Transverse colon (tissue), 4 donors: ENCODE data around the gene TNFRSF12A. TPM values are rescaled to one million over a fixed set of nuclear protein-coding genes. Genes with fewer than 3 reads are reported as not detected.

ENCODE experiments used
- DNase-seq: peaks from one replicate; pipeline ENCODE4 v3.0.0-alpha.2; 2019
- H3K27ac ChIP-seq, 4 donors: fragments of 200-600 bp; sonication (generic); 2 replicates each; pipeline ENCODE4 v1.5.1; 2016 to 2018; ENCODE audit warnings: inconsistent platforms in 4 of 4
- H3K27me3 ChIP-seq: fragments of 200-600 bp; sonication (generic); 2 replicates; pipeline ENCODE4 v1.5.1; 2017; ENCODE audit warnings: inconsistent platforms
- H3K36me3 ChIP-seq, 4 donors: fragments of 200-600 bp; sonication (generic); 2 replicates each; pipeline ENCODE4 v1.5.1; 2017 to 2019; ENCODE audit warnings: inconsistent platforms in 4 of 4
- H3K4me1 ChIP-seq, 4 donors: fragments of 200-600 bp; sonication (generic); 2 replicates each; pipeline ENCODE4 v1.5.1; 2017 to 2020; ENCODE audit warnings: inconsistent platforms in 4 of 4
- H3K4me3 ChIP-seq, 4 donors: fragments of 200-600 bp; sonication (generic); 1 replicate in 1 of 4; 2 replicates in 3 of 4; pipeline versions ENCODE4 v1.5.1 to v1.6.1; 2017 to 2019; ENCODE audit warnings: inconsistent platforms in 4 of 4
- H3K9me3 ChIP-seq, 2 donors: fragments of 200-600 bp; sonication (generic); 2 replicates each; pipeline ENCODE4 v1.5.1; 2017 to 2019; ENCODE audit warnings: inconsistent platforms in 2 of 2
- CTCF ChIP-seq, 5 experiments: fragments of 200-600 bp in 3 of 5; fragments of 450-650 bp in 2 of 5; sonication (generic) in 3 of 5; IDR thresholded peaks; 1 replicate in 2 of 5; 2 replicates in 3 of 5; pipeline ENCODE4 v1.5.1; 2016 to 2017; ENCODE audit warnings: antibody characterized with exemption in 5 of 5, inconsistent platforms in 3 of 5, mild to moderate bottlenecking in 2 of 5, moderate library complexity in 1 of 5
- EP300 ChIP-seq: sonication (generic); formaldehyde crosslinking; IDR thresholded peaks from one replicate; pipeline ENCODE4 v1.6.1; 2017; ENCODE audit warnings: antibody characterized with exemption, low read depth
- POLR2A ChIP-seq: fragments of 450-650 bp; IDR thresholded peaks from one replicate; pipeline ENCODE4 v1.6.1; 2016; ENCODE audit warnings: antibody characterized with exemption, mild to moderate bottlenecking, moderate library complexity
- POLR2AphosphoS5 ChIP-seq, 3 donors: sonication (generic); formaldehyde crosslinking; IDR thresholded peaks; one replicate each; pipeline ENCODE4 v1.6.1; 2016; ENCODE audit warnings: antibody characterized with exemption in 3 of 3
- WGBS, 2 donors: methylation state at CpG; one replicate each; pipeline ENCODE4 v1.1.5; 2018; ENCODE audit warnings: low coverage in 1 of 2; 5-methylcytosine and 5-hydroxymethylcytosine counted together
- in situ Hi-C, 4 donors: fragments of 200-750 bp; cut with MboI; loops; one replicate each; pipeline versions ENCODE4 v1.15.0 to v1.15.1; 2017; ENCODE audit warnings: low sequenced_read_pairs in 3 of 4, low pct_ligation_motif_present in 1 of 4, low pct_unique_long_range_greater_than_20kb in 1 of 4
- intact Hi-C: fragments of 100-400 bp; cut with DNase I; formaldehyde crosslinking; loops from one replicate; pipeline ENCODE4 v1.15.1; 2023; ENCODE audit warnings: low total_unique reads
- total RNA-seq, 4 donors: library from RNA; depleted of rRNA; stranded (reverse); fragments of >200 nt; gene quantifications; one replicate each; pipeline ENCODE4 v1.1.0, GENCODE V29; 2016

The TNFRSF12A gene
- total RNA-seq, 4 donors from 2014 or later, result 13.3 to 50.5 (median 19.9) TPM

GRCh38 chr16:3056336-3057180 lies 36.4 kb downstream of the TNFRSF12A start:
- no peak overlapping the region for H3K27ac ChIP-seq
- WGBS, 2 donors, result 83 to 89% methylated on average over 7 to 15 of the region's 19 CpGs
- intact Hi-C loops, result loop anchor here (5.0 to 10.0 kb wide), 2 partner anchors 71 to 108 kb away; no protein-coding TSS in a partner anchor

DNA sequence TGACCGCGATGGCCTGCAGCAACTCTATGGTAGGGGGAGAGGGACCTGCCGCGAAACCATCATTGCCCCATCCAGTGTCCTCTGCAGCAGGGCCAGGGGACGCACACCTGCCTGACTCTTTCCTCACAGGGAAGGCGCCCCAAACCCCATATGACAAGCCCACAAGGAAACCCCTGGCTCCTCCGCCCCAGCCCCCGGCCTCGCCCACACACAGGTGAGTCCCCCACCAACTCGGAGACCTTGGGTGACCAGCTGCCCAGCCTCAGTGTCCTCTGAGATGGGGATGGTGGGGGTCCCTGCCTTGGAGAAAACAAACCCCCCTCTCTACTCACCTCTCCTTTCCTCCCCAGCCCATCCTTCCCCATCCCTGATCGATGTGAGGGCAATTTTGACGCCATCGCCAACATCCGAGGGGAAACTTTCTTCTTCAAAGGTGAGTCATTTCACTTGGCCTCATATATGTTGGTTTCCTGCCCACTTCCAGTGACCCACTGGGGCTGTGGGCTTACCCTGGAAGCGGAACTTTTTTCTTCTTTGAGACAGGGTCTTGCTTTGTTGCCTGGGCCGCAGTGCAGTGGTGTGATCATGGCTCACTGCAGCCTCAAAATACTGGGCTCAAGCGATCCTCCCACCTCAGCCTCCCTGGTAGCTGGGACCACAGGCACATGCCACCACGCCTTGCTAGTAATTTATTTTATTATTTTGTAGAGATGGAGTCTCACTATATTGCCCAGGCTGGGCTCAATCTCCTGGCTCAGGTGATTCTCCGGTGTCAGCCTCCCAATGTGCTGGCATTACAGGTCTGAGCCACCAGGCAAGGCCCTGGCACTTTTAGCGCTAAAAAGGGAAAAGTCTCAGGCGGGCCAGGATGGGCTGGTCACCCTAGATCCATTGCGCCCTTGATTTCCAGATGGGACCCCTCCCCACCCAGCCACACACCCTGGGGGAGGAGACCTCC lies 37.3 kb downstream of the TNFRSF12A start:
- intact Hi-C loops, result loop anchor here (5.0 to 10.0 kb wide), 2 partner anchors 70 to 107 kb away; no protein-coding TSS in a partner anchor
- Histone ChIP-seq H3K4me1 (peaks cover 11 to 21% (median 18%) of the 10 kb centered on the region in 4 donors), H3K27ac (peak overlapping the region in 1 of 4 donors; percentile 88), H3K27me3 (no peaks in the 10 kb centered on the region), H3K4me3 (peak overlapping the region in 2 of 4 donors; percentile 66 to 91), H3K9me3 (no peaks in the 10 kb centered on the region), H3K36me3 (no peaks in the 10 kb centered on the region)
- no peak for DNase-seq
- in situ Hi-C loops, result no loop called here
- TF ChIP-seq POLR2AphosphoS5 (IDR thresholded peaks at IDR 0.05) (no peak), CTCF (IDR thresholded peaks at IDR 0.05) (no peak), POLR2A (no peak)
- WGBS, 2 donors, result 92% methylated on average over 22 of the region's 22 CpGs; no CpG with 5 or more reads in 1 of the 2 donors

More at GRCh38 chr16:3056336-3057180, 36.4 kb downstream of the TNFRSF12A start:
- Histone ChIP-seq H3K4me1 (peaks cover 11 to 21% (median 18%) of the 10 kb centered on the region in 4 donors), H3K36me3 (no peaks in the 10 kb centered on the region), H3K4me3 (no peak overlapping the region), H3K27me3 (no peaks in the 10 kb centered on the region), H3K9me3 (no peaks in the 10 kb centered on the region)
- in situ Hi-C loops, result no loop called here
- no peak for DNase-seq
- TF ChIP-seq POLR2A (no peak), CTCF (IDR thresholded peaks at IDR 0.05) (no peak), POLR2AphosphoS5 (IDR thresholded peaks at IDR 0.05) (no peak), EP300 (no peak)

DNA sequence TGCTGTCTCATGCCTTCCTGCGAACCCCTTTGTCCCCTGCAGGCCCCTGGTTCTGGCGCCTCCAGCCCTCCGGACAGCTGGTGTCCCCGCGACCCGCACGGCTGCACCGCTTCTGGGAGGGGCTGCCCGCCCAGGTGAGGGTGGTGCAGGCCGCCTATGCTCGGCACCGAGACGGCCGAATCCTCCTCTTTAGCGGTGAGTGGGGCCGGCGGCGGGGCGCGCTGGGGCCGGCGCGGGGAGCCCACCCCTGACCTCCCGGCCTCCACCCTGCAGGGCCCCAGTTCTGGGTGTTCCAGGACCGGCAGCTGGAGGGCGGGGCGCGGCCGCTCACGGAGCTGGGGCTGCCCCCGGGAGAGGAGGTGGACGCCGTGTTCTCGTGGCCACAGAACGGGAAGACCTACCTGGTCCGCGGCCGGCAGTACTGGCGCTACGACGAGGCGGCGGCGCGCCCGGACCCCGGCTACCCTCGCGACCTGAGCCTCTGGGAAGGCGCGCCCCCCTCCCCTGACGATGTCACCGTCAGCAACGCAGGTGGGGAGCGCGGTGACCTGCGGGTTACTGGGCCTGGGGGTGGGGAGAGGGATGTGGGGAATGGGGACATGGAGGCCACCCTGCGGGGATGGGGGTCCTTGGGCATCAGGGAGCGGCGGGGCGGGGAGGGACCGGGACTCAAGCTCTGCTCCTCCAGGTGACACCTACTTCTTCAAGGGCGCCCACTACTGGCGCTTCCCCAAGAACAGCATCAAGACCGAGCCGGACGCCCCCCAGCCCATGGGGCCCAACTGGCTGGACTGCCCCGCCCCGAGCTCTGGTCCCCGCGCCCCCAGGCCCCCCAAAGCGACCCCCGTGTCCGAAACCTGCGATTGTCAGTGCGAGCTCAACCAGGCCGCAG lies 38.2 kb downstream of the TNFRSF12A start:
- peak; percentile 75 for DNase-seq
- H3K9me3 ChIP-seq, result no peaks in the 10 kb centered on the region
- intact Hi-C loops (loop anchor here (5.0 to 10.0 kb wide), 2 partner anchors 69 to 106 kb away; no protein-coding TSS in a partner anchor), in situ Hi-C loops (no loop called here)
- H3K27ac ChIP-seq, result peak overlapping the region; percentile 73 to 88 (median 80)
- 8% methylated on average over 52 of the region's 77 CpGs; no CpG with 5 or more reads in 1 of the 2 donors for WGBS, 2 donors
- no peaks in the 10 kb centered on the region for H3K27me3 ChIP-seq
- peak overlapping the region; percentile 54 to 91 (median 75) for H3K4me3 ChIP-seq
- H3K4me1 ChIP-seq, result peaks cover 11 to 28% (median 22%) of the 10 kb centered on the region in 4 donors
- no peak for TF ChIP-seq POLR2AphosphoS5 (IDR thresholded peaks at IDR 0.05)
- TF ChIP-seq CTCF (IDR thresholded peaks at IDR 0.05), result no peak
- no peak for TF ChIP-seq POLR2A
- TF ChIP-seq EP300, result no peak
- no peaks in the 10 kb centered on the region for H3K36me3 ChIP-seq
